Adrenal gland (tissue), 12 donors: Measurements from ENCODE around the gene FMO2. TPM values are rescaled to one million over a fixed set of nuclear protein-coding genes. Genes with fewer than 3 reads are reported as not detected.
"Not testable (repeated sequence)": the region's sequence is repeated elsewhere in the genome, so short reads cannot be mapped to it uniquely, and the experiment has no call there.

Source experiments
- DNase-seq, 7 donors: peaks; one replicate each; pipeline ENCODE4 v3.0.0-alpha.2; 2019 to 2020
- H3K27ac ChIP-seq, 5 donors: fragments of 200-600 bp; sonication (generic) in 4 of 5; 1 replicate in 3 of 5; 2 replicates in 2 of 5; pipeline versions ENCODE4 v1.5.1 to v1.8.0; 2016 to 2020; ENCODE audit warnings: mild to moderate bottlenecking in 1 of 5
- H3K27me3 ChIP-seq: fragments of 200-600 bp; 2 replicates; pipeline ENCODE4 v1.8.0; 2021
- H3K36me3 ChIP-seq, 2 donors: fragments of 200-600 bp; replicated peaks in 1 of 2; 1 replicate in 1 of 2; 2 replicates in 1 of 2; pipeline versions ENCODE4 v1.5.1 to v1.8.0; 2018 to 2022
- H3K4me1 ChIP-seq, 2 donors: fragments of 200-600 bp; replicated peaks in 1 of 2; 1 replicate in 1 of 2; 2 replicates in 1 of 2; pipeline versions ENCODE4 v1.5.1 to v1.8.0; 2018 to 2021
- H3K4me3 ChIP-seq, 4 donors: fragments of 200-600 bp; sonication (generic) in 3 of 4; one replicate each; pipeline ENCODE4 v1.5.1; 2016 to 2018
- H3K9me3 ChIP-seq, 3 donors: fragments of 200-600 bp; sonication (generic) in 1 of 3; replicated peaks in 1 of 3; 1 replicate in 2 of 3; 2 replicates in 1 of 3; pipeline versions ENCODE4 v1.5.1 to v1.8.0; 2016 to 2021
- CTCF ChIP-seq, 6 experiments: fragments of 450-650 bp in 4 of 6; fragments of 200-600 bp in 2 of 6; sonication (generic) in 1 of 6; IDR thresholded peaks; 1 replicate in 5 of 6; 2 replicates in 1 of 6; pipeline versions ENCODE4 v1.5.1 to v1.8.0; 2016 to 2021; ENCODE audit warnings: antibody characterized with exemption in 6 of 6, mild to moderate bottlenecking in 2 of 6, moderate library complexity in 1 of 6
- POLR2A ChIP-seq, 2 donors: fragments of 450-650 bp; IDR thresholded peaks; one replicate each; pipeline ENCODE4 v1.6.1; 2017; ENCODE audit warnings: antibody characterized with exemption in 2 of 2, mild to moderate bottlenecking in 2 of 2, moderate library complexity in 1 of 2
- WGBS, 4 donors: extraction: QIAGEN DNeasy Blood & Tissue Kit in 2 of 4; methylation state at CpG; one replicate each; pipeline versions ENCODE4 v1.1.5 to v1.1.7; 2013 to 2017; 5-methylcytosine and 5-hydroxymethylcytosine counted together
- intact Hi-C, 2 donors: fragments of 100-400 bp; cut with DNase I; formaldehyde crosslinking; loops; one replicate each; pipeline versions ENCODE4 v1.14.1 to v1.15.0; 2022 to 2023
- polyA plus RNA-seq, 3 donors: library from polyadenylated mRNA; stranded (reverse); fragments of 200-250 nt in 2 of 3; fragments of 350-450 nt in 1 of 3; fragmentation: Illumina TruSeq in 1 of 3; extraction: RNeasy Lipid Tissue Mini Kit (QIAGEN cat#74804) in 1 of 3; gene quantifications; one replicate each; pipeline ENCODE4 v1.2.3, GENCODE V29; 2013 to 2014
- total RNA-seq, 9 donors: library from RNA; depleted of rRNA in 4 of 9; stranded (reverse); fragments of >200 nt in 4 of 9; fragments of 120-200 nt in 1 of 9; fragmentation: NEBNext Ultra II Directional in 1 of 9; extraction: Animal tissue kit (Norgen Biotek cat#: 25700) in 1 of 9; gene quantifications; one replicate each; pipeline versions ENCODE4 v1.1.0 to v1.2.4, GENCODE V29; 2013 to 2023
- donor health status: healthy with polysubstance abuse.
- donor health status: Bipolar disorder and iron deficiency.
- donor health status: DM: yes; HTN: yes; CAD: no.
- donor health status: DM: no; HTN: no; CAD: no.
- donor health status: DM: no; HTN: no; CAD: no.
- donor health status: DM: yes; HTN: yes; CAD: no.

FMO2 gene
- total and polyA plus RNA-seq, 12 donors: 0.72 to 149 (median 47.9) TPM

- Histone ChIP-seq H3K9me3 (no peaks in the 10 kb centered on the region), H3K4me3 (no peak overlapping the region), H3K36me3 (no peaks in the 10 kb centered on the region), H3K4me1 (peaks cover 0 to 6% of the 10 kb centered on the region in 2 donors), H3K27ac (no peak overlapping the region), H3K27me3 (no peaks in the 10 kb centered on the region)
- WGBS, 4 donors: 63 to 78% (median 72%) methylated on average over 5 of the region's 5 CpGs
- DNase-seq: no peak
- intact Hi-C loops: no loop called here
- TF ChIP-seq POLR2A (IDR thresholded peaks at IDR 0.05): no peak
- no peak for TF ChIP-seq CTCF (IDR thresholded peaks at IDR 0.05)
Measured at GRCh38 chr1:171222936-171223335, 37.8 kb downstream of the FMO2 start.

DNA sequence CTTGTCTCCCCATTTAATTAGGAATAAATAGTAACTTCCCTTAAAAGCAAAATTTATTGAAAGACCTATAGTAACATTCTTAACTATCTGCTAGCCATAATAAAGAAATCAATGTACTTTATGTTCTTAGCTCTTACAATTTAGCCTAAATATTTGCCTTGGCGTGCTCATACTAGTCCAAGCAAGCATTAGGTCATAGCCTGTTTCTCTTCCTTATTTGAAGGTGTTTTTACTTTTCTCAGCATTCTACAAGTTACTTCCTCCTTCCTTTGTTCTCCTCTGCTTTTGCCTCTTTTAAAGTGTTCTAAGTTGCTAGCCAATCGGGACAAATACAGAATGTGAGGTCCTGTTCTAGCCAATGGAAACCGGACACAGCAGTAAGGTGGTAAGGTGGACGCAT is 39.2 kb downstream of the FMO2 start:
- H3K27ac ChIP-seq, H3K36me3 ChIP-seq, H3K4me3 ChIP-seq, DNase-seq, H3K9me3 ChIP-seq, intact Hi-C loops, H3K27me3 ChIP-seq, H3K4me1 ChIP-seq: not testable (repeated sequence)
- WGBS, 4 donors: 81 to 85% (median 83%) methylated on average over 4 of the region's 4 CpGs

DNA sequence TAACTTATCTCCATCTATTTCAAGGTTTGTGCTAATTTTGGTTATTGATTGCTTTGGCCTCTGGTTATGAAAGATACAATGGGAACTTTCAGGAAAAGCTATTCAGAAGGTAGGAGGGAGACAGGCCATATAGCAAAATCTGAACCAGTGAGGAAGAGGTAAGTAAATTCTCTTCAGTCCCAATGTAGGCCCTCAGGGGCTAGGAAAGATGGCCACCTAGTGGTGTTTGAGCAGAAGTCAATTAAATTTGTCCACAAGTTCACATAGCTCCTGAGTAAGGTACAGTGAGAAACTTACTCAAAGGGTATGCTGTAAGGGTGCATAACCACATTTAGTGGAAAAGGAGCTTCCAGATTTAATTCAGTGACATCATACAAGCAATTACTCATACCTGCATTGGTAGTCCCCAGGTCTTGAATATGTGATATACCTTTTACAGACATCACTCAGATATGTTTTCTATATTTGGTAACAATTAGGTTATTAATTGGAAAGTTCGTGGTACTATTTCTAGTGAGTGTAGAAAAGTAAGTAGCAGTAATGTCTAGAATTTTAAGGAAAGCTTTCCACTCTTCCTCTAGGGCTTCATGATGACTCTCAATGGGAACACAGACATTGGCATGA is 41.8 kb downstream of the FMO2 start:
- Histone ChIP-seq H3K27me3 (no peaks in the 10 kb centered on the region), H3K9me3 (no peaks in the 10 kb centered on the region), H3K4me3 (no peak overlapping the region), H3K27ac (no peak overlapping the region), H3K4me1 (peaks cover 0 to 3% of the 10 kb centered on the region in 2 donors), H3K36me3 (no peaks in the 10 kb centered on the region)
- peak in 6 of 7 donors; percentile 31 to 52 (median 38) for DNase-seq
- TF ChIP-seq CTCF (IDR thresholded peaks at IDR 0.05) (peak; percentile 58 to 82 (median 77)), POLR2A (IDR thresholded peaks at IDR 0.05) (no peak)
- intact Hi-C loops: loop anchor here in 1 of 2 donors (5.0 kb wide), 1 partner anchor 260 kb away; no protein-coding TSS in a partner anchor
- WGBS, 4 donors: 51 to 61% (median 59%) methylated on average over 1 of the region's 1 CpG

DNA sequence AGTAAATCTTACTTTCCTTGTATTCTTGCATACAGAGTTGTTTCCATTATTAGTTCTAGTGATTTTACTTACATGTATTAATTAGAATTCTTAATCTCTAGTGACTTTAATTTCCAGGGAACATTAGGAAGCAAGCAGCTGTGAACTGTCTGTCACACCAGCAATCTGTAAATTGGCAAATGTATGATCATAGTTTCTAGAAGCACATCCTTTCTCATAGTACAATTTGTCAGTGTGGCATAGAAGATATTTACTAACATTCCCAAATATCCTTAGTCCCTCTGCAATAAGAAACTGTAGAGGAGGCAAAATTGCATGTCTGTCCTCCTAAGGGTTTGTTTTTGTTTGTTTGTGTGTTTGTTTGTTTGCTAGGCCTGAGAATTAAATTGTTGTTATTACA is 46.2 kb downstream of the FMO2 start:
- H3K27me3 ChIP-seq: no peaks in the 10 kb centered on the region
- no peak for DNase-seq
- intact Hi-C loops: no loop called here
- no peak overlapping the region for H3K27ac ChIP-seq
- H3K4me3 ChIP-seq: no peak overlapping the region
- no peaks in the 10 kb centered on the region for H3K9me3 ChIP-seq
- no peak for TF ChIP-seq CTCF (IDR thresholded peaks at IDR 0.05)
- no peak for TF ChIP-seq POLR2A (IDR thresholded peaks at IDR 0.05)
- H3K4me1 ChIP-seq: no peaks in the 10 kb centered on the region
- no peaks in the 10 kb centered on the region for H3K36me3 ChIP-seq

GRCh38 chr1:171233183-171233582 is 48.1 kb downstream of the FMO2 start:
- no peaks in the 10 kb centered on the region for H3K9me3 ChIP-seq
- intact Hi-C loops: no loop called here

GRCh38 chr1:171236231-171236630 is 51.1 kb downstream of the FMO2 start:
- 82 to 91% (median 87%) methylated on average over 4 of the region's 4 CpGs for WGBS, 4 donors
- H3K4me3 ChIP-seq, H3K4me1 ChIP-seq, H3K36me3 ChIP-seq, DNase-seq, H3K27ac ChIP-seq, H3K9me3 ChIP-seq, H3K27me3 ChIP-seq, intact Hi-C loops: not testable (repeated sequence)

More at GRCh38 chr1:171233183-171233582, 48.1 kb downstream of the FMO2 start:
- H3K36me3 ChIP-seq: no peaks in the 10 kb centered on the region
- no peak overlapping the region for H3K27ac ChIP-seq
- H3K4me1 ChIP-seq: no peaks in the 10 kb centered on the region
- H3K27me3 ChIP-seq: no peaks in the 10 kb centered on the region
- 91 to 100% (median 92%) methylated on average over 1 of the region's 1 CpG for WGBS, 4 donors
- DNase-seq: no peak
- H3K4me3 ChIP-seq: no peak overlapping the region
- TF ChIP-seq CTCF (IDR thresholded peaks at IDR 0.05) (no peak), POLR2A (IDR thresholded peaks at IDR 0.05) (no peak)
